ENCODE measurements around the gene NF2.

NF2 gene

DNA sequence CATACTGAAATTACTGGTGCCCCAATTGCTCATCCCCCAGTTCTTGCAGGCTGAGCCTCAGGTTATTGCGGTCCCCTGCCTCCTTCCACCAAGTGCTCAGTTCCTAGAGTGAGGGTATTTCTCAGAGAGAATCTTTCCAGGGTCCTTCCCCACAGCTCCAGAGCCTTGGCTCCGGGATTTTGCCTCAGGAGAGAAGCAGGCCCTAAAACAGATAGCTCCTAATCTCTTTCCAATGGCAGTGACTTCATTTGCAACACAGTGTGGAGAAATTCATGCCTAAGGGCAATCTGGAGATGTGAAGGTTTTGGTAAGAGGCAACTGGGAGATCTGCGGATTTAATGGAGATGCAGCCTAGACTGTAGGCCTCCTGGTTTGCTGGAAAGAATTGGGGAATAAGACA lies 2.9 kb downstream of the NF2 start:
- peaks cover 6% of the 10 kb centered on the region for H3K4me1 ChIP-seq
- no peak overlapping the region for H3K4me3 ChIP-seq (ENCODE audit: low read depth, low read length)
- H3K27me3 ChIP-seq (ENCODE audit: control insufficient read depth, insufficient read depth, low read length), result no peaks in the 10 kb centered on the region
- no peak overlapping the region for H3K9ac ChIP-seq
- peaks cover 44% of the 10 kb centered on the region for H3K79me2 ChIP-seq
- TF ChIP-seq, protein P1, sequence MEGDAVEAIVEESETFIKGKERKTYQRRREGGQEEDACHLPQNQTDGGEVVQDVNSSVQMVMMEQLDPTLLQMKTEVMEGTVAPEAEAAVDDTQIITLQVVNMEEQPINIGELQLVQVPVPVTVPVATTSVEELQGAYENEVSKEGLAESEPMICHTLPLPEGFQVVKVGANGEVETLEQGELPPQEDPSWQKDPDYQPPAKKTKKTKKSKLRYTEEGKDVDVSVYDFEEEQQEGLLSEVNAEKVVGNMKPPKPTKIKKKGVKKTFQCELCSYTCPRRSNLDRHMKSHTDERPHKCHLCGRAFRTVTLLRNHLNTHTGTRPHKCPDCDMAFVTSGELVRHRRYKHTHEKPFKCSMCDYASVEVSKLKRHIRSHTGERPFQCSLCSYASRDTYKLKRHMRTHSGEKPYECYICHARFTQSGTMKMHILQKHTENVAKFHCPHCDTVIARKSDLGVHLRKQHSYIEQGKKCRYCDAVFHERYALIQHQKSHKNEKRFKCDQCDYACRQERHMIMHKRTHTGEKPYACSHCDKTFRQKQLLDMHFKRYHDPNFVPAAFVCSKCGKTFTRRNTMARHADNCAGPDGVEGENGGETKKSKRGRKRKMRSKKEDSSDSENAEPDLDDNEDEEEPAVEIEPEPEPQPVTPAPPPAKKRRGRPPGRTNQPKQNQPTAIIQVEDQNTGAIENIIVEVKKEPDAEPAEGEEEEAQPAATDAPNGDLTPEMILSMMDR (IDR thresholded peaks at IDR 0.05), result no peak
- H3K9me3 ChIP-seq (ENCODE audit: control insufficient read depth, low read length), result no peaks in the 10 kb centered on the region
- no peak overlapping the region for H2AFZ ChIP-seq
- H3K27ac ChIP-seq, result no peak overlapping the region
- no peaks in the 10 kb centered on the region for H3K36me3 ChIP-seq (ENCODE audit: control insufficient read depth, insufficient read depth, low read length)
- H3K4me2 ChIP-seq (ENCODE audit: low read length), result no peak overlapping the region

- peaks cover 6% of the 10 kb centered on the region for H3K4me1 ChIP-seq
- H3K36me3 ChIP-seq (ENCODE audit: control insufficient read depth, insufficient read depth, low read length), result no peaks in the 10 kb centered on the region
- no peak overlapping the region for H3K4me3 ChIP-seq (ENCODE audit: low read depth, low read length)
- no peak overlapping the region for H3K4me2 ChIP-seq (ENCODE audit: low read length)
- H2AFZ ChIP-seq, result no peak overlapping the region
- H3K9ac ChIP-seq, result no peak overlapping the region
- H3K27ac ChIP-seq, result no peak overlapping the region
- TF ChIP-seq, protein P1 (IDR thresholded peaks at IDR 0.05), result no peak
- peaks cover 45% of the 10 kb centered on the region for H3K79me2 ChIP-seq
- no peaks in the 10 kb centered on the region for H3K9me3 ChIP-seq (ENCODE audit: control insufficient read depth, low read length)
- H3K27me3 ChIP-seq (ENCODE audit: control insufficient read depth, insufficient read depth, low read length), result no peaks in the 10 kb centered on the region
Observed at GRCh38 chr22:29607426-29607825, 4.0 kb downstream of the NF2 start.

DNA sequence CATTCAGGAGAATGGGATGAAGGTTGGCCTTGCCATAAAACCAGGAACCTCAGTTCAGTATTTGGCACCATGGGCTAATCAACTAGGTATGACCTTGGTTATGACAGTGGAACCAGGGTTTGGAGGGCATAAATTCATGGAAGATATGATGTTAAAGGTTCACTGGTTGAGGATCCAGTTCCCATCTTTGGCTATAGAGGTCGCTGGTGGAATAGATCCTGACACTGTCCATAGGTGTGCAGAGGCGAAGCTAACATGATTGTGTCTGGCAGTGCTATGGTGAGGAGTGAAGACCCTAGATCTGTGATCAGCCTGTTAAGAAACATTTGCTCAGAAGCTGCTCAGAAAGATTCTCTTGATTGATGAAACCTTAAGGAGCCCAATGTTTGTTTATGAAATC lies 5.7 kb downstream of the NF2 start:
- H3K9me3 ChIP-seq (ENCODE audit: control insufficient read depth, low read length), result no peaks in the 10 kb centered on the region
- no peak overlapping the region for H3K9ac ChIP-seq
- H2AFZ ChIP-seq, result no peak overlapping the region
- no peaks in the 10 kb centered on the region for H3K36me3 ChIP-seq (ENCODE audit: control insufficient read depth, insufficient read depth, low read length)
- no peak overlapping the region for H3K4me2 ChIP-seq (ENCODE audit: low read length)
- TF ChIP-seq, protein P1 (IDR thresholded peaks at IDR 0.05), result no peak
- H3K27me3 ChIP-seq (ENCODE audit: control insufficient read depth, insufficient read depth, low read length), result no peaks in the 10 kb centered on the region
- peaks cover 5% of the 10 kb centered on the region for H3K4me1 ChIP-seq
- no peak overlapping the region for H3K4me3 ChIP-seq (ENCODE audit: low read depth, low read length)
- no peak overlapping the region for H3K27ac ChIP-seq
- peaks cover 53% of the 10 kb centered on the region for H3K79me2 ChIP-seq

DNA sequence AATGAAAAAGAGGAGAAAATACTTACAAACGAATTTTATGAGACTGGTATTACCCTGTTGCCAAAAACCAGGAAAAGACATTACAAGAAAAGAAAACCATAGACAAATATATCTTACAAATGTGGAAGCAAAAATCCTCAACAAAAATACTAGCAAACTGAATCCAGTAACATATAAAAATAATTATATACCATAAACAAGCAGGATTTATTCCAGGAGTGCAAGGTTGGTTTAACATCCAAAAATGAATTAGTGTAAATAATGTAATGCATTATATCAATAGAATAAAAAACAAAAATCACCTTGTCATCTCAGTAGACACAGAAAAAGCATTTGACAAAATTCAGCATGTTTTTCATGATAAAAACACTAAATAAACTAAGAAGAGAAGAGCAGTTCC lies 7.3 kb downstream of the NF2 start:
- TF ChIP-seq, protein P1 (IDR thresholded peaks at IDR 0.05), result no peak
- no peaks in the 10 kb centered on the region for H3K4me1 ChIP-seq
- H3K4me3 ChIP-seq (ENCODE audit: low read depth, low read length), result no peak overlapping the region
- H3K27me3 ChIP-seq (ENCODE audit: control insufficient read depth, insufficient read depth, low read length), result no peaks in the 10 kb centered on the region
- H3K79me2 ChIP-seq, result peaks cover 44% of the 10 kb centered on the region
- no peak overlapping the region for H3K9ac ChIP-seq
- H3K27ac ChIP-seq, result no peak overlapping the region
- no peaks in the 10 kb centered on the region for H3K9me3 ChIP-seq (ENCODE audit: control insufficient read depth, low read length)
- H3K4me2 ChIP-seq (ENCODE audit: low read length), result no peak overlapping the region
- H3K36me3 ChIP-seq (ENCODE audit: control insufficient read depth, insufficient read depth, low read length), result no peaks in the 10 kb centered on the region
- H2AFZ ChIP-seq, result no peak overlapping the region

DNA sequence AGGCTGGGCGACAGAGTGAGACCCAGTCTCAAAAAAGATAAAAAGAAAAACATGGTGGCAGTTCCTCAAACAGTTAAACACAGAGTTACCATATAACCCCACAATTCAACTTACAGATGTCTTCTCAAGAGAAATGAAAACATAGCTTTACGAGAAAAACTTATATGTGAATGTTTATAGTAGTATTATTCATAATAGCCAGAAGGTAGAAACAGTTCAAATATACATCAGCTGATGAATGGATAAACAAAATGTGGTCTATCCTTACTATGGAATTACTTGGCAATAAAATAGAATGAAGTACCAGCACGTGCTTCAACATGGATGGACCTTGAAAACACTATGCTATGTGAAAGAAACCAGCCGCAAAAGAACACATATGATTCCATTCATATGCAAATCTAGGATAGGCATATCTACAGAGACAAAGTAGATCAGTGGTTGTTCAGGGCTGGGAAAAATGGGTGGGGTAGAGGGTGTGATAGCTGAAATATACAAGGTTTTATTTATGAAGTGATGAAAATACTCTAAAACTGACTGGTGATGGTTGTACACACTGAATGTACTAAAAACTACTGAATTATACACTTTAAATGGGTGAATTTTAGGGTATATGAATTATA lies 12.4 kb downstream of the NF2 start:
- TF ChIP-seq, protein P1 (IDR thresholded peaks at IDR 0.05), result no peak
- no peak overlapping the region for H3K27ac ChIP-seq

More for the DNA sequence above, 12.4 kb downstream of the NF2 start:
- Histone ChIP-seq H3K27me3 (ENCODE audit: control insufficient read depth, insufficient read depth, low read length) (no peaks in the 10 kb centered on the region), H3K36me3 (ENCODE audit: control insufficient read depth, insufficient read depth, low read length) (no peaks in the 10 kb centered on the region), H2AFZ (no peak overlapping the region), H3K4me2 (ENCODE audit: low read length) (no peak overlapping the region), H3K79me2 (peaks cover 16% of the 10 kb centered on the region), H3K9me3 (ENCODE audit: control insufficient read depth, low read length) (no peaks in the 10 kb centered on the region), H3K4me3 (ENCODE audit: low read depth, low read length) (no peak overlapping the region), H3K4me1 (peaks cover 5% of the 10 kb centered on the region), H3K9ac (no peak overlapping the region)
